SK-N-SH (cell line): ENCODE measurements around the gene PRMT2. TPM values are rescaled to one million over a fixed set of nuclear protein-coding genes. Genes with fewer than 3 reads are reported as not detected.

Experiments used
- CTCF ChIA-PET: fragments of 300-600, 350-600 bp; formaldehyde crosslinking; extraction: SDS; loops from one replicate; lab custom pipeline; 2021; lab: Yijun Ruan, JAX
- POLR2A ChIA-PET: fragments of 350-600 bp; sonication (Branson Sonifier 250); formaldehyde crosslinking; extraction: SDS; loops from one replicate; lab custom pipeline; 2020; ENCODE audit warnings: antibody characterized with exemption, inconsistent platforms; lab: Yijun Ruan, JAX
- DNase-seq: peaks from one replicate; pipeline ENCODE4 v3.0.0; 2012
- H2AFZ ChIP-seq: fragments of 200-600 bp; sonication (generic); 2 replicates; pipeline ENCODE4 v1.8.1; 2016; ENCODE audit warnings: antibody characterized with exemption, mild to moderate bottlenecking, low read depth
- H3F3A ChIP-seq: fragments of 200-600 bp; sonication (generic); replicated peaks from 2 replicates; pipeline ENCODE3; 2016; ENCODE audit warnings: antibody characterized with exemption, mild to moderate bottlenecking; ENCODE audit not compliant: insufficient read depth
- H3K27ac ChIP-seq, 2 experiments: fragments of 200-500 bp in 1 of 2; fragments of 200-600 bp in 1 of 2; sonication (Bioruptor generic) in 1 of 2; sonication (generic), shearing (Covaris generic) in 1 of 2; 2 replicates each; pipeline versions ENCODE4 v1.5.1 to v1.6.1; 2014 to 2016; ENCODE audit warnings: low read depth in 2 of 2, inconsistent platforms in 1 of 2, low read length in 1 of 2, mild to moderate bottlenecking in 1 of 2, mixed read lengths in 1 of 2
- H3K27me3 ChIP-seq: fragments of 200-600 bp; sonication (generic), shearing (Covaris generic); 2 replicates; pipeline ENCODE4 v1.6.1; 2016; ENCODE audit warnings: mixed run types; ENCODE audit not compliant: insufficient read depth
- H3K36me3 ChIP-seq, 2 experiments: fragments of 200-500 bp in 1 of 2; fragments of 200-600 bp in 1 of 2; sonication (Bioruptor generic) in 1 of 2; sonication (generic) in 1 of 2; replicated peaks in 1 of 2; 2 replicates each; pipeline versions ENCODE3 to v1.5.1; 2014 to 2016; ENCODE audit warnings: low read length in 1 of 2, mild to moderate bottlenecking in 1 of 2; ENCODE audit not compliant: insufficient read depth in 2 of 2, control insufficient read depth in 1 of 2
- H3K4me1 ChIP-seq, 2 experiments: fragments of 200-500 bp in 1 of 2; fragments of 200-600 bp in 1 of 2; sonication (Bioruptor generic) in 1 of 2; sonication (generic), shearing (Covaris generic) in 1 of 2; 2 replicates each; pipeline versions ENCODE4 v1.5.1 to v1.6.1; 2014 to 2016; ENCODE audit warnings: low read depth in 1 of 2, low read length in 1 of 2, mixed run types in 1 of 2; ENCODE audit not compliant: insufficient read depth in 2 of 2, control insufficient read depth in 1 of 2
- H3K4me2 ChIP-seq: fragments of 200-600 bp; sonication (generic), shearing (Covaris generic); 2 replicates; pipeline ENCODE4 v1.6.1; 2017; ENCODE audit warnings: mixed run types
- H3K4me3 ChIP-seq, 2 experiments: fragments of 200-500 bp in 1 of 2; fragments of 200-600 bp in 1 of 2; sonication (Bioruptor generic) in 1 of 2; sonication (generic), shearing (Covaris generic) in 1 of 2; 2 replicates each; pipeline versions ENCODE4 v1.5.1 to v1.8.1; 2014 to 2016; ENCODE audit warnings: low read depth in 2 of 2, inconsistent platforms in 1 of 2, low read length in 1 of 2, mild to moderate bottlenecking in 1 of 2, mixed read lengths in 1 of 2, moderate library complexity in 1 of 2
- H3K79me2 ChIP-seq: fragments of 200-600 bp; sonication (generic); 2 replicates; pipeline ENCODE4 v1.8.1; 2017; ENCODE audit warnings: mild to moderate bottlenecking; ENCODE audit not compliant: insufficient read depth
- H3K9ac ChIP-seq: fragments of 200-600 bp; sonication (generic); 2 replicates; pipeline ENCODE4 v1.6.1; 2017; ENCODE audit warnings: mixed run types
- H3K9me2 ChIP-seq: fragments of 200-600 bp; sonication (generic); 2 replicates; pipeline ENCODE4 v1.6.1; 2017; ENCODE audit warnings: mixed run types
- H3K9me3 ChIP-seq: fragments of 200-600 bp; sonication (generic); 2 replicates; pipeline ENCODE4 v1.6.1; 2017; ENCODE audit warnings: mixed run types, mild to moderate bottlenecking, moderate library complexity
- H4K20me1 ChIP-seq: fragments of 200-600 bp; sonication (generic); 2 replicates; pipeline ENCODE4 v1.6.1; 2017; ENCODE audit warnings: mild to moderate bottlenecking, mixed run types; ENCODE audit not compliant: insufficient read depth
- CTCF ChIP-seq: fragments of 200-600 bp; sonication (generic); IDR thresholded peaks from 2 replicates; pipeline ENCODE4 v1.6.1; 2017; ENCODE audit warnings: antibody characterized with exemption, mild to moderate bottlenecking, moderate library complexity
- EP300 ChIP-seq, 2 experiments: IDR thresholded peaks; 2 replicates each; pipeline versions ENCODE4 v1.4.0 to v1.6.1; 2012; ENCODE audit warnings: borderline replicate concordance in 1 of 2, low read depth in 1 of 2, low read length in 1 of 2
- EZH2phosphoT487 ChIP-seq: fragments of 200-600 bp; sonication (generic); IDR thresholded peaks from 2 replicates; pipeline ENCODE4 v1.6.1; 2017; ENCODE audit warnings: low read depth, mixed run types, mild to moderate bottlenecking, antibody characterized with exemption, moderate library complexity, borderline replicate concordance
- FOSL2 ChIP-seq: IDR thresholded peaks from 2 replicates; pipeline ENCODE4 v1.4.0; 2012; ENCODE audit warnings: low read depth, mild to moderate bottlenecking, moderate library complexity, borderline replicate concordance
- FOXM1 ChIP-seq: IDR thresholded peaks from 2 replicates; pipeline ENCODE4 v1.4.0; 2012; ENCODE audit warnings: low read depth, mild to moderate bottlenecking
- GABPA ChIP-seq: IDR thresholded peaks from 2 replicates; pipeline ENCODE4 v1.4.0; 2012; ENCODE audit warnings: low read depth, mild to moderate bottlenecking
- GATA2 ChIP-seq: sonication (generic); formaldehyde crosslinking; IDR thresholded peaks from 2 replicates; pipeline ENCODE4 v1.5.0; 2020; ENCODE audit warnings: mild to moderate bottlenecking, missing genetic modification reagents
- JUND ChIP-seq: IDR thresholded peaks from 2 replicates; pipeline ENCODE4 v1.4.0; 2012
- RAD21 ChIP-seq: IDR thresholded peaks from 2 replicates; pipeline ENCODE4 v1.6.1; 2012; ENCODE audit warnings: mild to moderate bottlenecking, low read length
- SIN3A ChIP-seq: IDR thresholded peaks from 2 replicates; pipeline ENCODE4 v1.6.1; 2012; ENCODE audit warnings: low read depth, mild to moderate bottlenecking, low read length, moderate library complexity, borderline replicate concordance
- TAF1 ChIP-seq: IDR thresholded peaks from 2 replicates; pipeline ENCODE4 v1.6.1; 2012; ENCODE audit warnings: low read depth, mild to moderate bottlenecking, low read length, moderate library complexity, borderline replicate concordance
- TCF12 ChIP-seq: IDR thresholded peaks from 2 replicates; pipeline ENCODE4 v1.4.0; 2012
- YY1 ChIP-seq: IDR thresholded peaks from 2 replicates; pipeline ENCODE4 v1.4.0; 2012; ENCODE audit warnings: low read depth, mild to moderate bottlenecking
- WGBS: methylation state at CpG from one replicate; pipeline ENCODE4 v1.1.6; 2017; ENCODE audit warnings: low lambda C conversion rate; 5-methylcytosine and 5-hydroxymethylcytosine counted together
- polyA plus RNA-seq, 3 experiments: library from polyadenylated mRNA; depleted of rRNA; stranded (reverse); fragments of >200 nt; gene quantifications; 2 replicates each; pipeline ENCODE4 v1.2.3, GENCODE V29; 2012

Gene PRMT2
- polyA plus RNA-seq, 1 of the 3 experiments (the other 2 are of a cell fraction) = 278 TPM

GRCh38 chr21:46610018-46610701 lies 25.3 kb upstream of the PRMT2 start:
- Histone ChIP-seq H3K27ac (peak overlapping the region in 1 of 2 experiments; percentile 70; a peak in 2 of 4 replicates), H3K9me2 (no peaks in the 10 kb centered on the region), H3K36me3 (no peaks in the 10 kb centered on the region), H3K9me3 (0 out of 2 replicates have a peak, but pooled peaks cover 3% of the 10 kb centered on the region), H4K20me1 (no peaks in the 10 kb centered on the region), H3K9ac (peak overlapping the region; percentile 23; the same call in 1 of the 2 replicates), H3F3A (no peaks in the 10 kb centered on the region), H3K4me2 (peak overlapping the region; percentile 46), H3K4me1 (peaks cover 4 to 5% of the 10 kb centered on the region in 2 experiments; a peak in 2 of 4 replicates), H3K27me3 (no peaks in the 10 kb centered on the region), H3K4me3 (no peak overlapping the region), H3K79me2 (no peaks in the 10 kb centered on the region), H2AFZ (peak overlapping the region; percentile 80)
- CTCF ChIA-PET = no interaction called here
- WGBS = 24% methylated on average over 5 of the region's 6 CpGs
- DNase-seq = no peak
- POLR2A ChIA-PET = no interaction called here
- TF ChIP-seq JUND (peak; percentile 33; the same call in 1 of the 2 replicates), GATA2 (CRISPR knock-in tag) (no peak), FOSL2 (peak; percentile 57; the same call in 1 of the 2 replicates), RAD21 (no peak), TCF12 (no peak), YY1 (no peak)

- Histone ChIP-seq H2AFZ (no peak overlapping the region), H3K79me2 (no peaks in the 10 kb centered on the region), H3K9ac (no peak overlapping the region), H3K4me1 (0 out of 4 replicates have a peak, but pooled peaks cover 0 to 5% of the 10 kb centered on the region in 2 experiments), H3K36me3 (no peaks in the 10 kb centered on the region), H3K27ac (no peak overlapping the region), H4K20me1 (no peaks in the 10 kb centered on the region), H3K9me2 (no peaks in the 10 kb centered on the region), H3K4me2 (no peak overlapping the region), H3K9me3 (0 out of 2 replicates have a peak, but pooled peaks cover 3% of the 10 kb centered on the region), H3K27me3 (no peaks in the 10 kb centered on the region), H3F3A (no peaks in the 10 kb centered on the region), H3K4me3 (no peak overlapping the region)
- 67% methylated on average over 6 of the region's 6 CpGs for WGBS
- DNase-seq = no peak
- TF ChIP-seq EP300 (IDR thresholded peaks at IDR 0.05; ENCODE audit: borderline replicate concordance in 1 of 2, low read depth in 1 of 2, low read length in 1 of 2) (no peak), EZH2phosphoT487 (no peak), YY1 (no peak), TAF1 (no peak), GABPA (no peak), CTCF (no peak), SIN3A (no peak), FOXM1 (no peak)
- ChIA-PET CTCF (no interaction called here), POLR2A (no interaction called here)
Observed at GRCh38 chr21:46613391-46613790, 22.1 kb upstream of the PRMT2 start.
